ENCODE data around the gene SNX2.

SNX2 gene

GRCh38 chr5:122773619-122774018 is 1.3 kb upstream of the SNX2 start:
- no peak for DNase-seq (ENCODE audit: low read depth, low spot score)

GRCh38 chr5:122774519-122774860 is 390 bp upstream of the SNX2 start:
- DNase-seq (ENCODE audit: low read depth, low spot score) = no peak

- DNase-seq (ENCODE audit: low read depth, low spot score) = no peak
Measured at GRCh38 chr5:122775550-122776542, 966 bp downstream of the SNX2 start.

GRCh38 chr5:122778157-122778556 is 3.3 kb downstream of the SNX2 start:
- no peak for DNase-seq (ENCODE audit: low read depth, low spot score)

GRCh38 chr5:122779451-122779850 is 4.6 kb downstream of the SNX2 start:
- no peak for DNase-seq (ENCODE audit: low read depth, low spot score)

GRCh38 chr5:122780296-122780695 is 5.4 kb downstream of the SNX2 start:
- DNase-seq (ENCODE audit: low read depth, low spot score) = no peak

GRCh38 chr5:122781465-122781864 is 6.6 kb downstream of the SNX2 start:
- DNase-seq (ENCODE audit: low read depth, low spot score) = no peak

- DNase-seq (ENCODE audit: low read depth, low spot score) = no peak
Measured at GRCh38 chr5:122785294-122785693, 10.4 kb downstream of the SNX2 start.

GRCh38 chr5:122788371-122788770 is 13.5 kb downstream of the SNX2 start:
- DNase-seq (ENCODE audit: low read depth, low spot score) = no peak

- no peak for DNase-seq (ENCODE audit: low read depth, low spot score)
Measured at GRCh38 chr5:122788996-122789395, 14.1 kb downstream of the SNX2 start.

- no peak for DNase-seq (ENCODE audit: low read depth, low spot score)
Measured at GRCh38 chr5:122789461-122790171, 14.7 kb downstream of the SNX2 start.

GRCh38 chr5:122790354-122791103 is 15.6 kb downstream of the SNX2 start:
- no peak for DNase-seq (ENCODE audit: low read depth, low spot score)

GRCh38 chr5:122805481-122805880 is 30.6 kb downstream of the SNX2 start:
- DNase-seq (ENCODE audit: low read depth, low spot score) = no peak

GRCh38 chr5:122810405-122810804 is 35.5 kb downstream of the SNX2 start:
- no peak for DNase-seq (ENCODE audit: low read depth, low spot score)

GRCh38 chr5:122815218-122815767 is 40.4 kb downstream of the SNX2 start:
- no peak for DNase-seq (ENCODE audit: low read depth, low spot score)

GRCh38 chr5:122816756-122817155 is 41.9 kb downstream of the SNX2 start:
- DNase-seq (ENCODE audit: low read depth, low spot score) = no peak

GRCh38 chr5:122831984-122832383 is 57.1 kb downstream of the SNX2 start:
- DNase-seq (ENCODE audit: low read depth, low spot score) = no peak

GRCh38 chr5:122835681-122836080 is 60.8 kb downstream of the SNX2 start:
- DNase-seq (ENCODE audit: low read depth, low spot score) = no peak

GRCh38 chr5:122836947-122837346 is 62.1 kb downstream of the SNX2 start:
- DNase-seq (ENCODE audit: low read depth, low spot score) = no peak

GRCh38 chr5:122839731-122840130 is 64.9 kb downstream of the SNX2 start:
- DNase-seq (ENCODE audit: low read depth, low spot score) = no peak

- no peak for DNase-seq (ENCODE audit: low read depth, low spot score)
Measured at GRCh38 chr5:122842016-122842580, 67.2 kb downstream of the SNX2 start.

All from activated CD4-positive, CD25-positive, alpha-beta regulatory T cell treated with anti-CD3 and anti-CD28 coated beads, Interleukin-2, amount 50 U/mL, for 16 hours (primary cell).